Right lobe of liver (tissue), 4 donors: ENCODE data around the gene RAB25.

ENCODE experiments used
- POLR2A ChIP-seq: fragments of 450-650 bp; IDR thresholded peaks from one replicate; pipeline ENCODE4 v1.6.1; 2017; ENCODE audit warnings: antibody characterized with exemption, mild to moderate bottlenecking
- TF ChIP-seq, protein P1 (sequence below), 4 donors: fragments of 200-600 bp in 3 of 4; fragments of 450-650 bp in 1 of 4; IDR thresholded peaks; one replicate each; pipeline versions ENCODE4 v1.5.1 to v1.8.0; 2016 to 2022; ENCODE audit warnings: antibody characterized with exemption in 4 of 4, mild to moderate bottlenecking in 2 of 4
- donor health status: DM: no; HTN: no; CAD: no.
- donor health status: DM: no; HTN: no; CAD: no.
- donor health status: DM: no; HTN: yes; CAD: no.

DNA sequence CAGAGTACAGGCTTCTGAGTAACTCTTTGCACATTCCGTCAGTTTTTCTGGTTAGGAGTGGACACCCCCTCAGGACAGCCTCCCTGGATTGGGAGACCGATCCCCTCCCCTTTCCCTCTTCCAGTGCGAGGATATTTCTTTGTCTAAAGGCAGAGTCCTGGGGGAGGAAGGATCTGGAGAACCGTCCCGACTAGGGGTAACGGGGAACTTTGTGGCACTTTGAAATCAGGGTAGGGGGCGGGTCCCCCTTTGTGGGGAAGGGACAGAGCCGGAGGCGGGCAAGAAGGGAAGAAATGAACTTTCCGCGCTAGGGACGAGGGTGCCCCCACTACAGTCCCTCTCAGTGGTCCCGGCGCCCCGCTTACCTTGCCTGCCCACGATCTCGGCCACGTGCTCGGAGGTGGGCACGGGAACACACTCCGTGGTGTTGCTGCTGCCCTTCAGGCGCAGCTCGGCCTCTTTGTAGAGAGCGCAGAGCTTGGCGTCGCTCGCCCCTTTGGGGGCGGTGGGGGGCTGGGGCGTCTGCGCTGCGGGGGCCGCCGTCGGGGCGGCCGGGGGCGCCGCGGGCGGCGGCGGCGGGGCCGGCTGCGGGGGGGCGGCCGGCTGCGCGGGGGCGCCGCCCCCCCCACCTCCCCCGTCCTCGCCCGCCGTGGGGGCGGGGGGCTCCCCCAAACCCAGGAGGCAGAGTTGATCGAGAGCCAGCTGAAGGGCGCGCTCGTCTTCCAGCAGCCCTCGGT, 20.4 kb downstream of the RAB25 start:
- TF ChIP-seq, protein P1, sequence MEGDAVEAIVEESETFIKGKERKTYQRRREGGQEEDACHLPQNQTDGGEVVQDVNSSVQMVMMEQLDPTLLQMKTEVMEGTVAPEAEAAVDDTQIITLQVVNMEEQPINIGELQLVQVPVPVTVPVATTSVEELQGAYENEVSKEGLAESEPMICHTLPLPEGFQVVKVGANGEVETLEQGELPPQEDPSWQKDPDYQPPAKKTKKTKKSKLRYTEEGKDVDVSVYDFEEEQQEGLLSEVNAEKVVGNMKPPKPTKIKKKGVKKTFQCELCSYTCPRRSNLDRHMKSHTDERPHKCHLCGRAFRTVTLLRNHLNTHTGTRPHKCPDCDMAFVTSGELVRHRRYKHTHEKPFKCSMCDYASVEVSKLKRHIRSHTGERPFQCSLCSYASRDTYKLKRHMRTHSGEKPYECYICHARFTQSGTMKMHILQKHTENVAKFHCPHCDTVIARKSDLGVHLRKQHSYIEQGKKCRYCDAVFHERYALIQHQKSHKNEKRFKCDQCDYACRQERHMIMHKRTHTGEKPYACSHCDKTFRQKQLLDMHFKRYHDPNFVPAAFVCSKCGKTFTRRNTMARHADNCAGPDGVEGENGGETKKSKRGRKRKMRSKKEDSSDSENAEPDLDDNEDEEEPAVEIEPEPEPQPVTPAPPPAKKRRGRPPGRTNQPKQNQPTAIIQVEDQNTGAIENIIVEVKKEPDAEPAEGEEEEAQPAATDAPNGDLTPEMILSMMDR (IDR thresholded peaks at IDR 0.05) = no peak
- TF ChIP-seq POLR2A = no peak
